ENCODE results near the gene UNC13C.

Gene UNC13C

DNA sequence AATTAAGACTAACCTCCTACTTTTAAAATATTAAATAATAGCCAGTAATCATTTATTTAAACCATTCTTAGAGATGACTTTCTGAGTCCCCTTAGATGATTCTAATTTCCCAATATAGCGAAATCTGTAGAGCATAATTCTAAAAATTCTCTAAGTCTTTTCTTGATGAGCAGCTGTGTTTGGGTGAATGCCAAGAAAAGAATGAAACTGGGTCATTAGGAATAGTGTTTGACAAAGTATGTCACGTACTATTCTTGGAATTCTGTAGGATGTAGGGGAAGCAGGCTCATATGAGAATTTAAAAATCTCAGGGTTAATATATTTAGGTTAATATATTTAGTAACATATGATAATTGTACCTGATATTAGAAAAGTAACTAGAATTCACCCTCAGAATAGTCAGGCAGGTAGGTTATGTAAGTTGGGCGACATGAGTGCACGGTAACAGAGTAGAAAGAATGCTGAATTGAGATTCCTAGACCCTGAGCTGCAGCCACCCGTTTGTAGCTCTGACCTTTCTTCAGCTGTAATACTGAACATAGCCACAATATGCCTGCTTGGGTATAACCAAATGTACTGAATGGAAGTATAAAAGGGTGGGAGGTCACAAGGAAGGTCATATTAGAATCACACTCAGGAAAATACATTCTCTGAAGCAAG, 524.3 kb downstream of the UNC13C start:
- no peaks in the 10 kb centered on the region for H3K27me3 ChIP-seq (ENCODE audit: control insufficient read depth, insufficient read depth, low read length)
- no peaks in the 10 kb centered on the region for H3K36me3 ChIP-seq (ENCODE audit: insufficient read depth, low read length)
- H3K9ac ChIP-seq (ENCODE audit: low read depth, low read length), result no peak overlapping the region
- H3K4me3 ChIP-seq (ENCODE audit: low read length), result no peak overlapping the region
- H3K4me2 ChIP-seq (ENCODE audit: low read length), result no peak overlapping the region
- H3K4me1 ChIP-seq (ENCODE audit: control insufficient read depth, insufficient read depth, low read length), result no peaks in the 10 kb centered on the region
- H3K9me3 ChIP-seq (replicated peaks; ENCODE audit: low read length), result no peaks in the 10 kb centered on the region

DNA sequence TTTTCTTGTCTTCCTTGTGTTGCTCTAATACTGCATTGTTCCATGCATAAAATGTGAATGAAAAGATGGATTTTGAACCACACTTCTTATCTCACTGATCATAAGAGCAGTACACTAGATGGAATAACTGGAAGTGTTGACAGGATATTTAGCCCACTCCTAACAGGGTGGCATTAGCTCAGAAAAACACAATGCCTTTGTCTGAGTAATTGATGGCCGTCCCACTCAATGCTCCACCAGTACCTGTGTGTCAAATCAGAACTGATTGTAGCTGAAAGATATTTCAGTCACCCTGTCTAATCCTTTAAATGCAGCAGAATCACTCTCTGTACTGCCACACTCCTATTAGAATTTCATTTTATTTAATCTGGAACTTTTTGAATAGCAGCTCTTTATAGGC, 526.5 kb downstream of the UNC13C start:
- Histone ChIP-seq H3K4me2 (ENCODE audit: low read length) (no peak overlapping the region), H3K27me3 (ENCODE audit: control insufficient read depth, insufficient read depth, low read length) (no peaks in the 10 kb centered on the region), H3K4me1 (ENCODE audit: control insufficient read depth, insufficient read depth, low read length) (no peaks in the 10 kb centered on the region), H3K9me3 (replicated peaks; ENCODE audit: low read length) (no peaks in the 10 kb centered on the region), H3K4me3 (ENCODE audit: low read length) (no peak overlapping the region), H3K36me3 (ENCODE audit: insufficient read depth, low read length) (no peaks in the 10 kb centered on the region), H3K9ac (ENCODE audit: low read depth, low read length) (no peak overlapping the region)

DNA sequence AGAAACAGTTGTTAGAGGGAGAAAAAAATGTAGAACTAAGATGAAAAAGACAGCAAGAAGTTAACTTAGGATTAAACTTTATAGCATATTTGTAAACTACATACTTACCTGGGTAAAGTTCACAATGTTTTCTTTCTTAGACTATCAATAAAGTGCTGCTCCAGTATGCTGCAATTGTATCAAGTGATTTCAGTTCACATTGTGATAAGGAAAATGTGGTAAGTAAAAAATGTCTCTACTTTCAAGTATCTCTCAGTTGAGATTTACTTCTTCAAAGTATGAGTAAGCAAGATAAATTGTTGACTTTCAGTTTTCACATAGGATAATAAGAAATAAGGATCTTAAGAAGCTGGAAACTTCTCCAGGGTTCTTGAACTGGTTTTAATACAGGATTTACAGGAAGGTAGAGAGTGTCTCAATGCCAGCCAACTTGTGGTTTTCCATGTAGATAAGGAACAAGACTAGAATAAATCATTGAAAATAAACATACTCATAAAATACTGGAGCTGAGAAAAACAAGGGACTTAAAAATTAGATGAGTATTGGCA, 528.8 kb downstream of the UNC13C start:
- H3K9ac ChIP-seq (ENCODE audit: low read depth, low read length), result no peak overlapping the region
- no peak overlapping the region for H3K4me2 ChIP-seq (ENCODE audit: low read length)
- H3K4me1 ChIP-seq (ENCODE audit: control insufficient read depth, insufficient read depth, low read length), result no peaks in the 10 kb centered on the region
- no peak overlapping the region for H3K4me3 ChIP-seq (ENCODE audit: low read length)
- no peaks in the 10 kb centered on the region for H3K27me3 ChIP-seq (ENCODE audit: control insufficient read depth, insufficient read depth, low read length)
- H3K36me3 ChIP-seq (ENCODE audit: insufficient read depth, low read length), result no peaks in the 10 kb centered on the region
- no peaks in the 10 kb centered on the region for H3K9me3 ChIP-seq (replicated peaks; ENCODE audit: low read length)

- no peak overlapping the region for H3K4me3 ChIP-seq (ENCODE audit: low read length)
- peaks cover 2% of the 10 kb centered on the region for H3K9me3 ChIP-seq (replicated peaks; ENCODE audit: low read length)
- H3K4me1 ChIP-seq (ENCODE audit: control insufficient read depth, insufficient read depth, low read length), result no peaks in the 10 kb centered on the region
- H3K4me2 ChIP-seq (ENCODE audit: low read length), result no peak overlapping the region
- no peaks in the 10 kb centered on the region for H3K36me3 ChIP-seq (ENCODE audit: insufficient read depth, low read length)
- no peak overlapping the region for H3K9ac ChIP-seq (ENCODE audit: low read depth, low read length)
- H3K27me3 ChIP-seq (ENCODE audit: control insufficient read depth, insufficient read depth, low read length), result no peaks in the 10 kb centered on the region
Observed at GRCh38 chr15:54514601-54515000, 536.4 kb downstream of the UNC13C start.

- Histone ChIP-seq H3K36me3 (ENCODE audit: insufficient read depth, low read length) (no peaks in the 10 kb centered on the region), H3K4me2 (ENCODE audit: low read length) (no peak overlapping the region), H3K9me3 (replicated peaks; ENCODE audit: low read length) (peaks cover 7% of the 10 kb centered on the region), H3K4me1 (ENCODE audit: control insufficient read depth, insufficient read depth, low read length) (no peaks in the 10 kb centered on the region), H3K27me3 (ENCODE audit: control insufficient read depth, insufficient read depth, low read length) (no peaks in the 10 kb centered on the region), H3K9ac (ENCODE audit: low read depth, low read length) (no peak overlapping the region), H3K4me3 (ENCODE audit: low read length) (no peak overlapping the region)
Observed at GRCh38 chr15:54515664-54516582, 537.7 kb downstream of the UNC13C start.

- peaks cover 7% of the 10 kb centered on the region for H3K9me3 ChIP-seq (replicated peaks; ENCODE audit: low read length)
- H3K36me3 ChIP-seq (ENCODE audit: insufficient read depth, low read length), result no peaks in the 10 kb centered on the region
- H3K4me2 ChIP-seq (ENCODE audit: low read length), result no peak overlapping the region
- H3K9ac ChIP-seq (ENCODE audit: low read depth, low read length), result no peak overlapping the region
- H3K27me3 ChIP-seq (ENCODE audit: control insufficient read depth, insufficient read depth, low read length), result no peaks in the 10 kb centered on the region
- H3K4me3 ChIP-seq (ENCODE audit: low read length), result no peak overlapping the region
- H3K4me1 ChIP-seq (ENCODE audit: control insufficient read depth, insufficient read depth, low read length), result no peaks in the 10 kb centered on the region
Observed at GRCh38 chr15:54517366-54517765, 539.1 kb downstream of the UNC13C start.

GRCh38 chr15:54518156-54518882, 540.1 kb downstream of the UNC13C start:
- no peaks in the 10 kb centered on the region for H3K4me1 ChIP-seq (ENCODE audit: control insufficient read depth, insufficient read depth, low read length)
- H3K9me3 ChIP-seq (replicated peaks; ENCODE audit: low read length), result peaks cover 7% of the 10 kb centered on the region
- no peak overlapping the region for H3K4me3 ChIP-seq (ENCODE audit: low read length)
- H3K36me3 ChIP-seq (ENCODE audit: insufficient read depth, low read length), result no peaks in the 10 kb centered on the region
- H3K9ac ChIP-seq (ENCODE audit: low read depth, low read length), result no peak overlapping the region
- H3K27me3 ChIP-seq (ENCODE audit: control insufficient read depth, insufficient read depth, low read length), result no peaks in the 10 kb centered on the region
- no peak overlapping the region for H3K4me2 ChIP-seq (ENCODE audit: low read length)

- Histone ChIP-seq H3K36me3 (ENCODE audit: insufficient read depth, low read length) (no peaks in the 10 kb centered on the region), H3K4me3 (ENCODE audit: low read length) (no peak overlapping the region), H3K9ac (ENCODE audit: low read depth, low read length) (no peak overlapping the region), H3K9me3 (replicated peaks; ENCODE audit: low read length) (peaks cover 7% of the 10 kb centered on the region), H3K27me3 (ENCODE audit: control insufficient read depth, insufficient read depth, low read length) (no peaks in the 10 kb centered on the region), H3K4me2 (ENCODE audit: low read length) (no peak overlapping the region), H3K4me1 (ENCODE audit: control insufficient read depth, insufficient read depth, low read length) (no peaks in the 10 kb centered on the region)
Observed at GRCh38 chr15:54519577-54519976, 541.3 kb downstream of the UNC13C start.

DNA sequence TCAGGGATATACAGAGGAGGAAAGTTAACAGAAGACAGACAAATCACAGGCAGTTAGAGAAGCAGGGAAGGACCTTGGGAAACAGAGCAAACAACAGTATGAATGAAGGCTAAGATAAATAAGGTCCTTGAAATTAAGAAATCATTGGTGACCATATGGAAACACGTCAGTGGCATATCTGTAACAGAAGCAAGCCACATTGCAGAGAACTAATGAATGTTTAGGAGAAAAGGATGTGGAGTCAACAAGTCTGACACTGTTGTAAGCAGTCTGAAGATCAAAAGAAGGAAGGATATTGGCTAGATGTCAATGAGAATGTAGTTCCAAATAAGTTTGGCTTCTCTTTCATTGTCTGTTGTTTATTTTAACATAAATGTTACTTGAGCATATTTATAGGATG, 542.4 kb downstream of the UNC13C start:
- Histone ChIP-seq H3K4me1 (ENCODE audit: control insufficient read depth, insufficient read depth, low read length) (no peaks in the 10 kb centered on the region), H3K36me3 (ENCODE audit: insufficient read depth, low read length) (no peaks in the 10 kb centered on the region), H3K9ac (ENCODE audit: low read depth, low read length) (no peak overlapping the region), H3K9me3 (replicated peaks; ENCODE audit: low read length) (peaks cover 7% of the 10 kb centered on the region), H3K27me3 (ENCODE audit: control insufficient read depth, insufficient read depth, low read length) (no peaks in the 10 kb centered on the region), H3K4me3 (ENCODE audit: low read length) (no peak overlapping the region), H3K4me2 (ENCODE audit: low read length) (no peak overlapping the region)

GRCh38 chr15:54521206-54521605, 543.0 kb downstream of the UNC13C start:
- Histone ChIP-seq H3K36me3 (ENCODE audit: insufficient read depth, low read length) (no peaks in the 10 kb centered on the region), H3K4me3 (ENCODE audit: low read length) (no peak overlapping the region), H3K4me2 (ENCODE audit: low read length) (no peak overlapping the region), H3K27me3 (ENCODE audit: control insufficient read depth, insufficient read depth, low read length) (no peaks in the 10 kb centered on the region), H3K4me1 (ENCODE audit: control insufficient read depth, insufficient read depth, low read length) (no peaks in the 10 kb centered on the region), H3K9ac (ENCODE audit: low read depth, low read length) (no peak overlapping the region), H3K9me3 (replicated peaks; ENCODE audit: low read length) (peaks cover 7% of the 10 kb centered on the region)

DNA sequence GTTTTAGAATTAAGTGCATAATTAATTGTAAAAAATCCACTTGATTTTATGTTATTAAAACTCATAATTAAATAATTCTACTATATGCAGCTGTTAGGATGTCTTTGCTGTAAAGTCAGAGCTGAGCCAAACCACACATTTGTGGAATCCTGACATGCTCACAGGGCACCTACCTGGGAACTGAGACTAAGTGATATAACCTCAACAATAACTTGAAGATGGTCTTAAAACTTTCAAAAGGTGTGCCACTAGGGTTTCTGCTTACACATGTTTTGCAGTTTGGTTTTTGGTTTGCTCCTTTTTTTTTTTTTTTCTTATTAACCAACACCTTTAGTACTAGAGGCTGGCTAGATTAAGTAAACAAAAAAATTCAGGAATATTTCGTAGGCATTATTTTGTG, 549.8 kb downstream of the UNC13C start:
- Histone ChIP-seq H3K4me2 (ENCODE audit: low read length) (no peak overlapping the region), H3K9ac (ENCODE audit: low read depth, low read length) (no peak overlapping the region), H3K36me3 (ENCODE audit: insufficient read depth, low read length) (no peaks in the 10 kb centered on the region), H3K27me3 (ENCODE audit: control insufficient read depth, insufficient read depth, low read length) (no peaks in the 10 kb centered on the region), H3K9me3 (replicated peaks; ENCODE audit: low read length) (no peaks in the 10 kb centered on the region), H3K4me3 (ENCODE audit: low read length) (no peak overlapping the region), H3K4me1 (ENCODE audit: control insufficient read depth, insufficient read depth, low read length) (no peaks in the 10 kb centered on the region)

Data from skeletal muscle satellite cell (primary cell).